GM12872 (cell line): ENCODE measurements around the gene CFTR.

Experiments used
- CTCF ChIP-seq: IDR thresholded peaks from 3 replicates; pipeline ENCODE4 v1.5.1; 2011; ENCODE audit warnings: low read depth, mild to moderate bottlenecking, low read length, moderate library complexity; ENCODE audit not compliant: insufficient read depth

CFTR gene

GRCh38 chr7:117588352-117588794 lies 108.5 kb downstream of the CFTR start:
- TF ChIP-seq CTCF: no peak

- no peak for TF ChIP-seq CTCF
Observed at GRCh38 chr7:117590191-117590590, 110.4 kb downstream of the CFTR start.

- TF ChIP-seq CTCF: no peak
Observed at GRCh38 chr7:117592011-117592635, 112.3 kb downstream of the CFTR start.

- no peak for TF ChIP-seq CTCF
Observed at GRCh38 chr7:117596134-117596533, 116.3 kb downstream of the CFTR start.

- no peak for TF ChIP-seq CTCF
Observed at GRCh38 chr7:117597755-117598154, 117.9 kb downstream of the CFTR start.

- TF ChIP-seq CTCF: no peak
Observed at GRCh38 chr7:117600911-117601310, 121.1 kb downstream of the CFTR start.

- no peak for TF ChIP-seq CTCF
Observed at GRCh38 chr7:117603627-117604026, 123.8 kb downstream of the CFTR start.
